Measurements from ENCODE around the gene BMP10. TPM values are rescaled to one million over a fixed set of nuclear protein-coding genes. Genes with fewer than 3 reads are reported as not detected.

The BMP10 gene
- total RNA-seq (1,000 to 10,000 TPM; 1,953 to 6,380 (median 2,692) TPM), polyA plus RNA-seq (153 TPM)
- long read RNA-seq, donor 1, transcript BMP10-201 (2 exons, 1,584 nt): major isoform, 724 of 798 reads
- long read RNA-seq, donor 1, partial matches to known transcripts: 0 of 798 reads
- long read RNA-seq, donor 1, other reads (novel, unspliced or antisense): 74 of 798 reads
- long read RNA-seq, donor 2, transcript BMP10-201 (2 exons, 1,584 nt): major isoform, 170 of 519 reads
- long read RNA-seq, donor 2, partial matches to known transcripts: 0 of 519 reads
- long read RNA-seq, donor 2, other reads (novel, unspliced or antisense): 349 of 519 reads
- long read RNA-seq, donor 3, transcript BMP10-201 (2 exons, 1,584 nt): major isoform, 3,411 of 3,691 reads
- long read RNA-seq, donor 3, partial matches to known transcripts: 2 of 3,691 reads
- long read RNA-seq, donor 3, other reads (novel, unspliced or antisense): 278 of 3,691 reads
- long read RNA-seq, donor 4, transcript BMP10-201 (2 exons, 1,584 nt): major isoform, 223 of 823 reads
- long read RNA-seq, donor 4, partial matches to known transcripts: 0 of 823 reads
- long read RNA-seq, donor 4, other reads (novel, unspliced or antisense): 600 of 823 reads

- intact Hi-C loops (cut with DNase I): no loop called here
- Histone ChIP-seq H3K9me3 (ENCODE audit: control insufficient read depth, low read length) (no peaks in the 10 kb centered on the region), H3K4me1 (ENCODE audit: control insufficient read depth, insufficient read depth, low read length) (no peaks in the 10 kb centered on the region), H3K27ac (ENCODE audit: low read length) (peak within 1 kb of the TSS; percentile 91), H3K4me3 (ENCODE audit: low read length) (peak within 1 kb of the TSS; percentile 75), H3K27me3 (ENCODE audit: control insufficient read depth, insufficient read depth) (no peaks in the 10 kb centered on the region)
- ATAC-seq (peak; percentile 71 to 83), DNase-seq (peak; percentile 25 to 62 (median 57))
- 61% methylated on average over 6 of the region's 6 CpGs for WGBS
These were observed at the start of gene BMP10 for GRCh38 chr2:68871159-68871764. TSS of gene BMP10 (minus strand) at chr2:68871397. CDS start at chr2:68871358, 39 bp downstream.

- WGBS: 85% methylated on average over 6 of the region's 6 CpGs
- H3K9me3 ChIP-seq (ENCODE audit: control insufficient read depth, low read length): no peaks in the 10 kb centered on the region
- H3K27ac ChIP-seq (ENCODE audit: low read length): no peak overlapping the region
- intact Hi-C loops (cut with DNase I): loop anchor here (5.0 to 10.0 kb wide), 6 partner anchors 166 to 456 kb away; partner anchors contain the start of genes APLF (in 1 of the 4) and FBXO48 (in 1 of the 4)
- ATAC-seq (no peak), DNase-seq (no peak)
- H3K27me3 ChIP-seq (ENCODE audit: control insufficient read depth, insufficient read depth): no peaks in the 10 kb centered on the region
- H3K4me3 ChIP-seq (ENCODE audit: low read length): no peak overlapping the region
- no peaks in the 10 kb centered on the region for H3K4me1 ChIP-seq (ENCODE audit: control insufficient read depth, insufficient read depth, low read length)
These were observed 49.4 kb upstream of the BMP10 start for GRCh38 chr2:68920481-68921170.

- no peaks in the 10 kb centered on the region for H3K4me1 ChIP-seq (ENCODE audit: control insufficient read depth, insufficient read depth, low read length)
- 81% methylated on average over 7 of the region's 7 CpGs for WGBS
- H3K27ac ChIP-seq (ENCODE audit: low read length): no peak overlapping the region
- intact Hi-C loops (cut with DNase I): loop anchor here in 3 of 4 donors (10.0 kb wide), 2 partner anchors 174 to 454 kb away; partner anchors contain the start of genes APLF (in 1 of the 3) and FBXO48 (in 1 of the 3)
- no peaks in the 10 kb centered on the region for H3K9me3 ChIP-seq (ENCODE audit: control insufficient read depth, low read length)
- no peak overlapping the region for H3K4me3 ChIP-seq (ENCODE audit: low read length)
- ATAC-seq (no peak), DNase-seq (no peak)
- no peaks in the 10 kb centered on the region for H3K27me3 ChIP-seq (ENCODE audit: control insufficient read depth, insufficient read depth)
These were observed 47.3 kb upstream of the BMP10 start for GRCh38 chr2:68918497-68918896.

GRCh38 chr2:68917034-68917718, 46.0 kb upstream of the BMP10 start:
- Histone ChIP-seq H3K27me3 (ENCODE audit: control insufficient read depth, insufficient read depth) (no peaks in the 10 kb centered on the region), H3K27ac (ENCODE audit: low read length) (no peak overlapping the region), H3K4me3 (ENCODE audit: low read length) (no peak overlapping the region), H3K4me1 (ENCODE audit: control insufficient read depth, insufficient read depth, low read length) (no peaks in the 10 kb centered on the region), H3K9me3 (ENCODE audit: control insufficient read depth, low read length) (no peaks in the 10 kb centered on the region)
- WGBS: 68% methylated on average over 3 of the region's 3 CpGs
- DNase-seq (no peak), ATAC-seq (peak in 1 of 2 donors; percentile 47)
- intact Hi-C loops (cut with DNase I): loop anchor here in 3 of 4 donors (10.0 kb wide), 2 partner anchors 172 to 452 kb away; partner anchors contain the start of genes APLF (in 1 of the 3) and FBXO48 (in 1 of the 3)

GRCh38 chr2:68916226-68916625, 45.0 kb upstream of the BMP10 start:
- 38% methylated on average over 1 of the region's 1 CpG for WGBS
- DNase-seq: peak; percentile 32 to 78 (median 76)
- intact Hi-C loops (cut with DNase I): loop anchor here in 3 of 4 donors (10.0 kb wide), 2 partner anchors 171 to 451 kb away; partner anchors contain the start of genes APLF (in 1 of the 3) and FBXO48 (in 1 of the 3)
- H3K9me3 ChIP-seq (ENCODE audit: control insufficient read depth, low read length): no peaks in the 10 kb centered on the region
- peak; percentile 60 to 67 for ATAC-seq
- no peak overlapping the region for H3K4me3 ChIP-seq (ENCODE audit: low read length)
- H3K27me3 ChIP-seq (ENCODE audit: control insufficient read depth, insufficient read depth): no peaks in the 10 kb centered on the region
- no peaks in the 10 kb centered on the region for H3K4me1 ChIP-seq (ENCODE audit: control insufficient read depth, insufficient read depth, low read length)
- no peak overlapping the region for H3K27ac ChIP-seq (ENCODE audit: low read length)

GRCh38 chr2:68915393-68915792, 44.2 kb upstream of the BMP10 start:
- DNase-seq: no peak
- H3K27ac ChIP-seq (ENCODE audit: low read length): no peak overlapping the region
- H3K9me3 ChIP-seq (ENCODE audit: control insufficient read depth, low read length): no peaks in the 10 kb centered on the region
- intact Hi-C loops (cut with DNase I): loop anchor here in 3 of 4 donors (10.0 kb wide), 2 partner anchors 171 to 451 kb away; partner anchors contain the start of genes APLF (in 1 of the 3) and FBXO48 (in 1 of the 3)
- no peak overlapping the region for H3K4me3 ChIP-seq (ENCODE audit: low read length)
- no peaks in the 10 kb centered on the region for H3K27me3 ChIP-seq (ENCODE audit: control insufficient read depth, insufficient read depth)
- no peaks in the 10 kb centered on the region for H3K4me1 ChIP-seq (ENCODE audit: control insufficient read depth, insufficient read depth, low read length)
- 89% methylated on average over 4 of the region's 4 CpGs for WGBS
- ATAC-seq: no peak

GRCh38 chr2:68913359-68913758, 42.2 kb upstream of the BMP10 start:
- ATAC-seq (no peak), DNase-seq (no peak)
- H3K9me3 ChIP-seq (ENCODE audit: control insufficient read depth, low read length): no peaks in the 10 kb centered on the region
- 92% methylated on average over 3 of the region's 3 CpGs for WGBS
- intact Hi-C loops (cut with DNase I): loop anchor here (5.0 to 10.0 kb wide), 3 partner anchors 169 to 449 kb away; partner anchors contain the start of genes APLF (in 1 of the 4) and FBXO48 (in 1 of the 4)
- H3K27me3 ChIP-seq (ENCODE audit: control insufficient read depth, insufficient read depth): no peaks in the 10 kb centered on the region
- H3K4me1 ChIP-seq (ENCODE audit: control insufficient read depth, insufficient read depth, low read length): peaks cover 4% of the 10 kb centered on the region
- H3K27ac ChIP-seq (ENCODE audit: low read length): no peak overlapping the region
- no peak overlapping the region for H3K4me3 ChIP-seq (ENCODE audit: low read length)

GRCh38 chr2:68912732-68913131, 41.5 kb upstream of the BMP10 start:
- Histone ChIP-seq H3K9me3 (ENCODE audit: control insufficient read depth, low read length) (no peaks in the 10 kb centered on the region), H3K4me1 (ENCODE audit: control insufficient read depth, insufficient read depth, low read length) (peaks cover 7% of the 10 kb centered on the region), H3K4me3 (ENCODE audit: low read length) (no peak overlapping the region), H3K27ac (ENCODE audit: low read length) (no peak overlapping the region), H3K27me3 (ENCODE audit: control insufficient read depth, insufficient read depth) (no peaks in the 10 kb centered on the region)
- DNase-seq (no peak), ATAC-seq (no peak)
- WGBS: 29% methylated on average over 2 of the region's 2 CpGs
- intact Hi-C loops (cut with DNase I): loop anchor here (5.0 to 10.0 kb wide), 3 partner anchors 168 to 448 kb away; partner anchors contain the start of genes APLF (in 1 of the 4) and FBXO48 (in 1 of the 4)

GRCh38 chr2:68912111-68912510, 40.9 kb upstream of the BMP10 start:
- no peaks in the 10 kb centered on the region for H3K27me3 ChIP-seq (ENCODE audit: control insufficient read depth, insufficient read depth)
- DNase-seq: no peak
- H3K9me3 ChIP-seq (ENCODE audit: control insufficient read depth, low read length): no peaks in the 10 kb centered on the region
- peaks cover 7% of the 10 kb centered on the region for H3K4me1 ChIP-seq (ENCODE audit: control insufficient read depth, insufficient read depth, low read length)
- ATAC-seq: no peak
- WGBS: 91% methylated on average over 3 of the region's 3 CpGs
- intact Hi-C loops (cut with DNase I): loop anchor here (5.0 to 10.0 kb wide), 3 partner anchors 167 to 447 kb away; partner anchors contain the start of genes APLF (in 1 of the 4) and FBXO48 (in 1 of the 4)
- no peak overlapping the region for H3K4me3 ChIP-seq (ENCODE audit: low read length)
- no peak overlapping the region for H3K27ac ChIP-seq (ENCODE audit: low read length)
